ENCODE data around the gene GRM1.

GRM1 gene

DNA sequence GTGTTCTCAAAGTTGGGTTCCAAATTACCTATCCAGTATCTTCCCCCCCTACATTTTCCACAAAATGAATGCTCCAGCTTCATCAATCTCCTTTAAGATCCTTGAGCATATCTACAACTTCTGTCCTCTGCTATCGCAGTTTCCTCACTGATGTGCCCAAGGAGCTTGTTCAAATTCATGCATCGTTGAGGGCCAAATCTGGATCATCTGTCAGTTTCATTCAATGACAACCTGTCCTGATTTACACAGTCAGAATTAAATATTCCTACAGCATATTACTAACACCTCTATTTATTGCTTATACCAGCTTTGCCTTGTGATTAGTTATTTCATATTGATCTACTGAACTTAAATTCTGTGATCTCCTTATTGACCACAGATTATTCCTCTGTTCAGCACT, 68.7 kb downstream of the GRM1 start:
- DNase-seq (ENCODE audit: low read depth in 1 of 2, low spot score in 1 of 2) = no peak

DNA sequence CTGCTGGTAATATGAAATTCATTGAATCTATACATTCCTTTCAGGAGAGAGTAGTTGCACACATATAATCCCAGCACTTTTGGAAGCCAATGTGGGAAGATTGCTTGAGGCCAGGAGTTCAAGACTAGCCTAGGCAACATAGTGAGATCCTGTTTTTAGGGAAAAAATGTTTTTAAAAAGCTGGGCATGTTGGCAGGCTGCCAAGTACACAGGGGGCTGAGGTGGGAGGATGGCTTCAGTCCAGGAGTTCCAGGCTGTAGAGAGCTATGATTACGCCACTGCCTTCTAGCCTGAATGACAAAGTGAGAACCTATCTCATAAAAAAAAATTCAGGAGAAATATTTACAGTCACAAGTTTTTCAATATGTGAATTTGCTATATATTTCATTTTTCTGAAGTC, 71.9 kb downstream of the GRM1 start:
- DNase-seq (ENCODE audit: low read depth in 1 of 2, low spot score in 1 of 2) = no peak

DNA sequence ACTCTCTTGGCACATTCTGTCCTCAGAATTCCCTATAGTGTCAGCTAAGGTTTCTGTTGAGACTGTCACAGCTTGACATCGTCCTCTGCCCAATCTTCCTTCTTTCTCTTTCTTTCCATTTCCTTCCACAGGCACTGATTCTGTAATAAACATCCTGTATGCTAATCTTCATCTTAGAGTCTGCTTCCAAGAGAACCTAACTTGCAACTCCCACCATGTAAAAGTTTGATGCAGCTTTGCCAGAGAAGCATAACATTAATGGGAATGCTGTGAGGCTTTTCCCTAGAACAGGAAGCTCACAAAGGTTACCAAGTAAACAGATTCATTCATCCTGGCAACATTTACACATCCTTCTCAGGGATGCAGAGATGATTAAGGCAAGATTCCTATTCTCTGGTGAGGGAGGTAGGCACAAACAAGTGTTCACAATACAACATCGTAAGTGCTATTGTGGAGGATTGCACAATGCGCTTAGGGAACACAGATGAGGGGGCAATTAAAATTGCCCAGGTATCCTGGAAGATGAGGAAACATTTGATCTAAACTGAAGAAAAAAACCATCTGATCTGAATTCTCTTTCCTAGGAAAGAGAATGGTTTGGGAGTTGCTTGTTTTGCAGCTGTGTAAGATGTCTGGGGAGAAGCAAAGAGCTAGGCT, 74.7 kb downstream of the GRM1 start:
- DNase-seq (ENCODE audit: low read depth in 1 of 2, low spot score in 1 of 2) = no peak

DNA sequence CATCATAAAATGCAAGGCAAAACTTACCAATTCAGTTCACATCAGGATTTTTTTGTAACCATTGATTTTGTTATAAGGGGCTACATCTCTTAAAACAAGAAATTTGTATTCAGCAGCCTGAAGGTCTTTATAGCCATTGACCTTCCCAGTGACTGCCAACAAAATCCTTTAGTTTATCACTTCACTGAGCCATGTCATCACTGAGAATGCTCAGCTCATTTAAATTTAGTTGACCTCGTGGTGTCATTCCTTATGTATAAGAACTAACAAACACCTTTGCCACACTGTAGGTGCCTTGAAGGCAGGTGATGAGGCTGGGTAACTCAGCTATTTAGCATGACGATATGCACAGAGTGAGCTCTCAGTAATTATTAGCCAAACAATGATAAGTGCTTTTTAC, 77.7 kb downstream of the GRM1 start:
- DNase-seq (ENCODE audit: low read depth in 1 of 2, low spot score in 1 of 2) = no peak

DNA sequence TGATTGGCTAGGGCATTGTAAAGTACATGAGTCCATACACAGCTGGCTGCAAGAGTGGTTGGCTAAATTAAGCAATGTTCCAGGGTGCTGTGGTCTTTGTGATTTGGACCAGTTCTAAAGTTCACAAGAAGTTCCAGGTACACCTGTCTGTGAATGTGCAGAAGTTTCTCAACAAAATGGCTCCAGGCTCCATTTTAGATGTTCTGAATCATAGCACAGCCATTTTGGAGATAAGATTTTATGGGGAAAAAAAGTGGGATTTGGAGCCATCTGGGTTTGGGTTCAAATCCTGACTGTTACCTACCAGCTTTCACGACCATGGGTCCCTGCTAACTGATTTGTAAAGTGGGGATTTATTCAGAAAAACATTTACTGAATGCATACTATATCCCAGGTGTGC, 82.1 kb downstream of the GRM1 start:
- no peak for DNase-seq (ENCODE audit: low read depth in 1 of 2, low spot score in 1 of 2)

DNA sequence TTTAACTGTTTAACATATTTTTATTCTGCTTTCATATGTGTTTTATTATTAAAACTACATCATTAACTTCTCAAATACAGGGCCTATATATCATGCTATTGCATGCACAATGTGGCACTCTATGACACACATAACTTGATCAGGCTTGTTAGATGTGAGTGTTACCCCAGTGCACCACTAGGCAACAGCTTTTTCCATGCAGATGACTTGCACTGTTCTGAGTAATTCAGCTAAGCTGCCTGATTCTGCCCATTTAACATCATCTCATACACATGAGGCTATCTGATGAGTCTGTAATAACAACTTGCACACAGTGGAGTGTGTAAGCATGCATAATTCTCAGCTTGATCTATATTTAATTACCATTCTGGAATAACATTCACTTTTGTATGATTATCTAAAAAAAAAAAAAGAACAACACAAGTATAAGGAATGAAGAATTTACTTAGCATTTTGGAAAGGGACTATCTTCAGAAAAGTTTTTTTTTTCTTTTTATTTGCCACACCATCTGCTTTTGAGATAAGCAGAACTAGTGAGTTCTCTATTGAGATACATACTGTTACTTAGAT, 83.1 kb downstream of the GRM1 start:
- no peak for DNase-seq (ENCODE audit: low read depth in 1 of 2, low spot score in 1 of 2)

DNA sequence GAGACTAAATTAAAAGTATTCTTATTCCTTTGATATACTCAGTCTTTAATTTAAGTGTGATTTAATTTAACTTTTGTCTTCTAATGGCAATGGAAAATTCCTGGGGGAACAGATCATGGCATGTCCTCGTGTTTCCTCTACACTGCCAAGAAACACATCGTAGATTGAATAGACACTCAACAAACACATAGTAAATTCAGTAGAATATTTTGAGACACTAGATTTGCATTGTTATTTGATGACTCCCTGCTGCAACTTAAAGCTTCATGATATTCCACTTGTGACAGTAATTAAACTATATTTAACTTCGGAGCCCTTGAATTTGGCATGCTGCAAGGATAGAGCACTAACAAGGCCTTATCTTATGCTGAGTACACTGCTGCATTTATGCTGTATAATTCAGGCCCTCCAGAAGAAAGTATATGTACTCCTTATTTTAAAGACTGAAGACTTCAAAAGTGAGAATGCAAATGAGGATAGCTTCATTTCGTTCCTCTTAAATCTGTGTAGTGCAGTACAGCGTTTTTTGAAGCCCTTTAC, 84.3 kb downstream of the GRM1 start:
- DNase-seq (ENCODE audit: low read depth in 1 of 2, low spot score in 1 of 2) = no peak

DNA sequence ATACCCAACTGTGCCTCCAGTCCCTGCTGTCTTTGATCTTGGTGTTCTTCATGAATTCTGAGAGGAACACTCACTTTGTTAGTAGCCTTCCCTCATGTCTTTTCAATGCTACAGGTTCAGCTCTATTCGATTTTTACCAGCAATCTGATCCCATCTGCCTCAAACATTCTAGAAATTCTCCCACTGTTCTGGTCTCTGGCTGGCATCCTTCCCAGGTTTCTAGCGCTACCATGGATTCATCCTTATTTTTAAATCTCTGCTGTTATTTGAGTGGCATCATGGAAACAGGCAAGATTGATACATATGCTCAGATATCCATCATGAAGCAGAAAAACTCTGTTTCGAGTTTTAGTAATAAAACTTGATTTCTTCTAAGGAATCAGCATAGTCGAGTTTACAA, 94.8 kb downstream of the GRM1 start:
- DNase-seq (ENCODE audit: low read depth in 1 of 2, low spot score in 1 of 2) = no peak

DNA sequence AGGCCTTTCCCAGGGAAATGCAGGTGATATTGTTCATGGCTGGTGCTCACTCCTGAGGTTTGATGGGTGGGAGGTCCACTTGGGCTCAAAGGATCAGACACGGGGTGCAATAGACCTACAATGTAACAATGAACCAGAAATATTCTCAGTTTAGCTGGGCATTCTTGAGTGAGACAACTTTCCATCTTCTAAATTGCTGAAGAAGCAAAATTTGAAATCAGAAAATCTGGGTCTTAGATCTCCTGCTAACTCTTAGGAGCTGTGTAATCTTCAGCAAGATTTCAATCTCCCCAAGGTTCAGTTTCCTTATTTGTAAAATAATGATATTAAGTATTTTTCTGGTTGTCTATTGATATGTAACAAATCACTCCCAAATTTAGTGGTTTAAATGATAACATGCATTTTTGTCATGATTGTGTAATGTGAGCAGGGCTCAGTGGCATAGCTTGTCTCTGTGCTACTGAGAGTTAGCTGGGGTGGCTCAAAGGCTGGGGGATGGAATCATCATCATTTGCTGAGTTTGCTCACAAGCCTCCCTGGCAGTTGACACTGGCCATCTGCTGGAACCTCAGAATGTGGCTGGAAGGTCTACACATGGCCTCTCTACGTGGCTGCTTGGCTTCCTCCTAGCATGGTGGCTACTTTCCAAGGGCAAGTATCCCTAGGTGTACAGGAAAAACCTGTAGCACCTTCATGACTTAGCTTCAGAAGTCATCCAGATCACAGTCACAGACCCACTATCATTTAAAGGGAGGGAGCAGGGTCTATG, 98.8 kb downstream of the GRM1 start:
- no peak for DNase-seq (ENCODE audit: low read depth in 1 of 2, low spot score in 1 of 2)

DNA sequence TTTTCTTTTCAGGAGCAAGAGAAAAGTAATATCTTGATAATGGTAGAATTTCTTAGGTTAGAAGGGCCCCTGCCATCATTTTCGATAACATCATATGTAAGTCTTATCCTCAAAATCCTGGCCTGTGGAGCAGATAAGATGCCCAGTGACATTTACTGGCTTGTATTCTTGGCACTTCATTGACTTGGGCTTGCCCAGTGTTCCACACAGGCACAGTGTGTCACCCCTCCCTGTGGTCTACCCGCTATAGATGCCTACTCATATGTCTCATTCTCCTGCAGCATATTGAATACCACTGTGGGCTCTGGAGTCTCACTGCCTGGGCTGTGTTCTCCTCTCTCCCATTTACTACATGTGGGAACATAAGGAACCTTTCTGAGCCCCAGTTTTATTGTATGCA, 105.0 kb downstream of the GRM1 start:
- no peak for DNase-seq (ENCODE audit: low read depth in 1 of 2, low spot score in 1 of 2)

DNA sequence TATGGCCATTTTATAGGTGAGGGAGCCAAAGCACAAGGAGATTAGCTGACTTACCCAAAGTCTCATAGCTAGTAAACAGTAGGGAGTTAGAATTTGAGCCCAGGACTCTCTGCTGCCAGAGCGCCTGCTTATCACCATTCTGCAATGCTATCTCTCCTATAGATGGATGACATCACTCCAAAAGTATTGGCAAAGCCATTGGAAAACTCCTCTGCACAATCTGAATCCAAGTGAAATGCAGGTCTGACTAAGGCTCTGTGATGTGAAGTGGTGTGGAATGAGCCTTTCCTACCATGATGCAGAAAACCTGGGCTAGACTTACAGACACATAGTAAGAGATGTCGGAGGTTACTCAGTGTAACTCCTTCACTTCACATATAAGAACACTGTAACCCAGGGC, 106.3 kb downstream of the GRM1 start:
- no peak for DNase-seq (ENCODE audit: low read depth in 1 of 2, low spot score in 1 of 2)

DNA sequence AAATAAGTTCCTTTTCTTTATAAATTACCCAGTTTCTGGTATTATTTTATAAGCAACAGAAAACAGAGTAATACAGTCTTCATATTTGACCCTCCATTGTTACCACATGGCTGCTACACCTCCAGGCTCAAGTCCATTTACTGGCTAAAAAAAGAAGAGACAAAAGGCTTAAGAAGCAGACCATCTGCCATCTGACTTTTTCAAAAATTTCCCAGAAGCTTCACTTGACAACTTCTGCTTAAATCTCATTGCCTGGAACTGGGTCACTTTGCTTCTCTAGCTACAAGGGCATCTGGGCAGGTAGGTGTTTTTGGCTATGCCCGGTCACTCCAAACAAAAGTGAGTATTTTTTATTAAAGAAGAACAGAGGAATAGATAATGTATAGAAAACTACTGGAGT, 118.0 kb downstream of the GRM1 start:
- no peak for DNase-seq (ENCODE audit: low read depth in 1 of 2, low spot score in 1 of 2)

DNA sequence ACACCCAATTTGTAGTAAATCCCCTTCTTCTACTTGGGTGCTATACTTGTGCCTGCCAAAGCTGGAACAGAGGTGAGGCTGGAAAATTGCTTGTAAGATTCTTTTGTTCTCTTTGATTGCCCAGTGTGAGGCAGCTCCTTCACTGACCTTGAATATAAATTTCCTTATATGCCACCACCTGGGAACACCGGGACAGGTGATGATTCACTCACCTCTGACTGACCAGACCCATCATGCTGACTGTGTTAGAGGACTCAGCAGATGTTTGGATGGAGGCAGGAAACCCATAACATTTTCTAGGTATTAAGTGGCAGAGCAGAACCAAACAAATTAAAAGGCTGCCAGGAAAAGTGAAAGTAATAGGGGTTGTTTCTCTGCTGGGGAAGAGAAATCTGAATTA, 120.9 kb downstream of the GRM1 start:
- no peak for DNase-seq (ENCODE audit: low read depth in 1 of 2, low spot score in 1 of 2)

DNA sequence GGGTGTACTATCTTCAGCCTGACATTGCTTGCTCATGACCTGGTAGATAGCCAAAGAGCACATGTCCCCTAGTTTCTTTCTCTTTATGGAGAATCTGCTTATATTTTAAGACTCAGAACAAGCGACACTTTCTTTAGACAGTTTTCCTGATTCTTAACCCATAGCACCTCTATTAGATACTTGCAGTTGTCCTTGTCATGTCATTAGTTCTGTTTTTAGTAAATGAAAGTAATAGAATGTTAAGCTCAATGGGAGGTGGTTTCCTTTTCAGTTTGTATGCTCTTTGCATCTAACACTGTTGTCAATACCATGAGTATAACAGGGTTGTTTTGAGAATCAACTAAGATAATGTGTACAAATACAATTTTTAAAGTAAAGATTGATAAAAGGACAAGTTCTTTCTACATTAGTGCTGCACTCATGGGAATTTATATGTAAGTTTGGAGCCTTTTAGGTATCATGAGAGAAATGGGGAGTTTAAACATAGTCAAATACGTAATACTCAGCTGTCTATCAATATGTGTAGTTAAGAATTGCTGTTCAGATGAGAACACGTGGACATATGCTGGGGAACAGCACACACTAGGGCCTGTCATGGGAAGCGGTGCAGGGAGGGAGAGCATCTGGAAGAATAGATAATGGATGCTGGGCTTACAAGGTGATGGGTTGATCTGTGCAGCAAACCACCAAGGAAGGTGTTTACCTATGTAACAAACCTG, 124.3 kb downstream of the GRM1 start:
- no peak for DNase-seq (ENCODE audit: low read depth in 1 of 2, low spot score in 1 of 2)

DNA sequence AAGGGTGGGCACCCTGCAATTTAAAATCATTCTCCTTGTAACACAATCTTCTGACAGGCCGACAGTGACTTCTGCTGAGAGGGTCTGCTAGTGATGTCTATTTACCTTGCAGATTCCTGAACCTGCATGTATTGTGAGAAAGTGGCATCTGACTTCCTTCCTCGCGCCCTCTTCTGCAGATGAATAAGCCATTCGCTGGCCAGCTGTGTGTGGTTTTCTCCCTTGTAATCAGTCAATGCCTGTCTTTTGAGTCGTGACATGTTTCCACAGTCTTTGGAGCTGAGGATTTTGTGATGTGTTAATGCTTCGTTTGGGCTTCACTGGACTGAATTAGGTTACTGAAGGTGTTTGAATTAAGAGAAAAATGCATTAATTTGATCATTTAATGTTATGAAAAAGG, 125.3 kb downstream of the GRM1 start:
- DNase-seq (ENCODE audit: low read depth in 1 of 2, low spot score in 1 of 2) = no peak

DNA sequence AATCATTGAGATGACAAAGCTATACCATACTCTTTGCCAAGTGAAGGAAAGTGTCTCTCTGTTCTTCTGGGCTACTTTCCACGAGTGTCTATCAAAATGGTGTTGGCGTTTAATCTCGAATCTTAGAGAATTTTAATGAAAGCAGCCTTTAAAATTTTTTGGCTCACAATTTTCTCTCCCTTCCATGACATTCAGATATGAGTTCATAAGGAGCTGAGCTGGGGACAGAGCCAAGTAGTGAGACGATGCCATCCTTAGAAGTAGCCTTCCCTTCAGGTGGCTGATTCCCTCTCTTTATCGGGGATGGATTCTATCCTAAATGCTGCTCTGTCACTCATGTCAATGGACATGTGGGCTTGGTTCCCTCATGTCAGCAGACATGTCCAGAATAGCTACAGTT, 132.8 kb downstream of the GRM1 start:
- no peak for DNase-seq (ENCODE audit: low read depth in 1 of 2, low spot score in 1 of 2)

DNA sequence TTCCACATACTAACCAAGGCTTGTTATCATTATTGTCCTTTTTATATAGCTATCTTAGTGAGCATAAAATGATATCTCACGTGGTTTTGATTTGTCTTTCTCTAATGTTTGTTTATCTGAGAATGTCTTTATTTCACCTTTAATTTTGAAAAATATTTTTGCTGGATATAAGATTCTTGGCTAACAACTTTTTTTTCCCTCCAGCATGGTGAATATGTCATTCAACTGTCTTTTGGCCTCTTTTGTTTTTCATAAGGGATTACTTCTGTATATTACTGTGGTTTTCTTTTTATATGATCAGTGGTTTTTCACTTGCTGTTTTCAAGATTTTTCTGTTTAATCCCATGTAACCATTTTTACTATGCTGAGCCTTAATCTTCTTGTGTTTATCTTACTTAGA, 141.0 kb downstream of the GRM1 start:
- no peak for DNase-seq (ENCODE audit: low read depth in 1 of 2, low spot score in 1 of 2)

DNA sequence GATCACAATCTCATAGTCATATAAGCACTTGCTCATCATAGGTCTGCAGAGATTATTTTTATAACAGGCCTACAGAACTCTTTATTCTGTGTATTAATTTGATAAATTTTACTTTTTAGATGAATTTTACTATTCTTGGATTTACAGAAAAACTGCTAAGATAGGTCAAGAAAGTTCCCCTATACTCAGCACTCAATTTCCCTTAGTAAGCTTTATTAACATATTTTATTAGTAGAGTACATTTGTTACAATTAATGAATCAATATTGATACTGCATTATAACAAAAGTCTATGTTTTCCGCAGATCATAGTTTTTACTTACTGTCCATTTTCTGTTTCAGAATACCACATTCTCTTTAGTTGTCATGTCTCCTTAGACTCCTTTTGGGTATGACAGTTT, 148.9 kb downstream of the GRM1 start:
- no peak for DNase-seq (ENCODE audit: low read depth in 1 of 2, low spot score in 1 of 2)

DNA sequence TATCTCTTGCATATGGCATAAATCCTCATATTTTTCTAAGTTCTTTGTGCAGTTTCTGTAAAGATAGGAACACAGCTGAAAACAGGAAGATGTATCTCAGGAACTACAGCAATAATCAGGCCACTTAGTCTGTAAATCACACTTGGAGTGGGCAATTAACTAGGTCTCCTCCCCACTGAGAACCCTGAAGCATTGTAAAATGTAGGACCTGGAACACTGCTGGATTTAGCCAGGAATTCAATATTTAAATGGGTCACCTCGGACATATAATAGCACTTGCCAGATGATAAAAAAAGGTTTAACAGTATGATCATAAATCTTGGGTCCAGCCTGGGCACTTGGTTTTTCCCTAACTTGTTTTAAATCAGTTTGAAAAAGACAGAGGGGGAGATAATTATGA, 155.0 kb downstream of the GRM1 start:
- DNase-seq (ENCODE audit: low read depth in 1 of 2, low spot score in 1 of 2) = no peak

DNA sequence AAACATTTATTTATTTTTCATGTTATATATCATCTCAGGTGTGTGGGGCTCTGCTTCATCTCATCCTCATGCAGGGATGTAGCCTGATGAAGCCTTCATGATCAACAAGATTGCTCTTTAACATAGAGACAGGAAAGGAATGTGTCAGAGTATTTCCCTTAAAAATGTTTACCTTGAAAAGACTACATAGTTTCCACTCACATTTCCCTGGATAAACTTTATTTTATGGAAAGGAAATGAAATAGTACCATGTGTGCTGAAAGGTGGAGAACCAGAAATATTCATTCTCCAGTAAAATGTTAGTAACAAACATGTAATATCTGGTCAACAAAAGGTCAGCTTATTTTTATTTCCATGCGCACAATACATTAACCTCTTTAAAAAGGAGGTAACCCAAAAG, 155.8 kb downstream of the GRM1 start:
- no peak for DNase-seq (ENCODE audit: low read depth in 1 of 2, low spot score in 1 of 2)

DNA sequence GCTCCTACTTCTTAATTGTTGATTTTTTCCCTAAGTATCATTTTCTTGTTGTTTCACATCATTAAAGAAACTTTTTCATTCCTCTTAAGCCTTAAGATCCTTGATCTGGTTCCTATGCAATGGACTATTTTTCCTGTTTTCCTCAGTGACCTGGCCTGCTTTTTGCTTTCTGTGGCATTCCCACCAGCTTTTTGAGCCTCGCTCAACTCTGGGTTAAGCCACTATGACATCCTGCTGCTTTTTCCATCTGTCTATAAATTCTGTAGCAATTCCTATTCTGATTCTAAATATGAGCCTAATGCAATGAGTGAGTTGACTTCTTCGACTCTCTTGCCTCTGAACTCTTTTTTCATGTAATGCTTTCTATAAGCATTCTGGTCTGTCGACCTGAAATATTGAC, 160.3 kb downstream of the GRM1 start:
- DNase-seq (ENCODE audit: low read depth in 1 of 2, low spot score in 1 of 2) = no peak

DNA sequence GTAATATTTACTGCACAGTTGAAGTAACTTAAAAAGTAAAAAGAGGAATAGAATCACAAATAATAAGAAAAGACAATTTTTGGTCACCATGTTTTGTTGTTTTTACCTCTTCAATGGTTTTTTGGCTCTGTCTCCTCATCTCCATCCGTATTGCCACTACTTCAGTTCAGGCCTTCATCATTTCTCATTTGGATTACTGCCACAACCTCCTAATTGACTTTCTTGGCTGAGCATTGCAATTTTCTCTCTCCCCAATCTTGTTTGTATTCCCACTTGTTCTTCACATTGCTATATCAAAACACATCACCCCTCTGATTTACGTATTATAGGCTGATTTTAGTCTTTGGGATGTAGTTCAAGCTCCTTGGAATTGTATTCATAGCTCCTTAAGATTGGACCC, 161.7 kb downstream of the GRM1 start:
- DNase-seq (ENCODE audit: low read depth in 1 of 2, low spot score in 1 of 2) = no peak

Data from activated T-helper 1 cell treated with anti-CD3 and anti-CD28 coated beads, Interleukin-2, amount 50 U/mL, for 16 hours (primary cell).